ENCODE results near the gene JADE1. TPM values are rescaled to one million over a fixed set of nuclear protein-coding genes. Genes with fewer than 3 reads are reported as not detected.

The JADE1 gene
- total and polyA plus RNA-seq, 9 of the 15 experiments (the other 6 are each of a cell fraction or from before 2014, with no cell fraction given) = 8.3 to 37.9 (median 24.4) TPM

- H3K9ac ChIP-seq (ENCODE audit: insufficient read depth in 1 of 2, low read depth in 2 of 2, low read length in 2 of 2) = no peak overlapping the region
- POLR2A ChIA-PET = no interaction called here
- TF ChIP-seq E2F4 (CRISPR knock-in tag; IDR thresholded peaks at IDR 0.05; ENCODE audit: low read depth) (no peak), PRMT5 (CRISPR knock-in tag; IDR thresholded peaks at IDR 0.05) (no peak), JUN (IDR thresholded peaks at IDR 0.05; ENCODE audit: borderline replicate concordance, low read depth, low read length) (no peak), JUN (CRISPR knock-in tag; IDR thresholded peaks at IDR 0.05; ENCODE audit: borderline replicate concordance) (no peak), HSF4 (CRISPR knock-in tag; IDR thresholded peaks at IDR 0.05; ENCODE audit: borderline replicate concordance) (no peak), MED1 (CRISPR knock-in tag; IDR thresholded peaks at IDR 0.05; ENCODE audit: borderline replicate concordance) (no peak), TFAP4 (CRISPR knock-in tag; IDR thresholded peaks at IDR 0.05; ENCODE audit: borderline replicate concordance) (no peak), SIX5 (IDR thresholded peaks at IDR 0.05; ENCODE audit: borderline replicate concordance in 1 of 2, insufficient read depth in 1 of 2, low read depth in 1 of 2, low read length in 2 of 2) (no peak)
Measured at GRCh38 chr4:128906581-128906980, 97.1 kb downstream of the JADE1 start.

More at GRCh38 chr4:128906581-128906980, 97.1 kb downstream of the JADE1 start:
- Histone ChIP-seq H3K79me2 (ENCODE audit: control insufficient read depth, insufficient read depth, low read length) (no peaks in the 10 kb centered on the region), H3K27me3 (ENCODE audit: control insufficient read depth in 2 of 2, insufficient read depth in 2 of 2, low read length in 2 of 2) (no peaks in the 10 kb centered on the region), H3K27ac (ENCODE audit: extremely low read depth, low read depth, low read length) (no peak overlapping the region), H3K36me3 (ENCODE audit: control insufficient read depth, insufficient read depth, low read length) (no peaks in the 10 kb centered on the region), H3K4me2 (ENCODE audit: insufficient read depth, low read length) (no peak overlapping the region), H2AFZ (ENCODE audit: low read depth, low read length) (no peak overlapping the region), H4K20me1 (replicated peaks; ENCODE audit: control insufficient read depth, insufficient read depth, low read length) (no peaks in the 10 kb centered on the region), H3K4me3 (no peak overlapping the region), H3K4me1 (replicated peaks in 1 of 2; ENCODE audit: control insufficient read depth in 2 of 2, insufficient read depth in 2 of 2, low read length in 2 of 2) (no peaks in the 10 kb centered on the region; a peak in 2 of 5 replicates), H3K9me1 (ENCODE audit: control insufficient read depth, insufficient read depth, low read length) (no peaks in the 10 kb centered on the region), H3K9me3 (replicated peaks; ENCODE audit: control insufficient read depth, insufficient read depth, low read depth, low read length) (no peaks in the 10 kb centered on the region)
- 42% methylated on average over 1 of the region's 1 CpG for WGBS (ENCODE audit: insufficient coverage, low coverage, missing lambda C conversion rate)
- in situ Hi-C loops (cut with MboI) (no loop called here), intact Hi-C loops (cut with micrococcal nuclease) (no loop called here)
- CTCF ChIA-PET (ENCODE audit: low intra/inter-chr PET ratio) = no interaction called here
- BruUV-seq (replicated peaks) = no TSS peak
- DNase-seq (ENCODE audit: extremely low read depth in 1 of 4, low spot score in 3 of 4) (no peak), FAIRE-seq (no peak), ATAC-seq (no peak)

All from K562 (cell line).